HCT116 (cell line): ENCODE measurements around the gene DPH3. TPM values are rescaled to one million over a fixed set of nuclear protein-coding genes. Genes with fewer than 3 reads are reported as not detected.

Experiments used
- ATAC-seq: fragments of 200-7000 bp; cut with Tn5 transposase; 2 replicates; pipeline ENCODE4 v1.9.1; 2020; ENCODE audit warnings: mild to moderate bottlenecking, moderate library complexity
- BruUV-seq: library from RNA; stranded (reverse); fragments of 400-500 nt; replicated peaks from 2 replicates; lab custom pipeline; 2021; lab: Mats Ljungman, UMichigan
- CTCF ChIA-PET: fragments of 300-600 bp; sonication (Branson Sonifier 250); formaldehyde crosslinking; loops from one replicate; lab custom pipeline; 2021; ENCODE audit warnings: antibody characterized with exemption; lab: Charles Lee
- POLR2A ChIA-PET: fragments of 300-600, 350-600 bp; sonication (Branson Sonifier 250); formaldehyde crosslinking; loops from one replicate; lab custom pipeline; 2021; ENCODE audit warnings: antibody characterized with exemption; lab: Charles Lee
- RAD21 ChIA-PET, 2 experiments: fragments of 300-600 bp; sonication (Branson Sonifier 250); formaldehyde crosslinking; loops; one replicate each; lab custom pipeline; 2023; ENCODE audit warnings: low total read pairs in 2 of 2; ENCODE audit not compliant: uncharacterized antibody in 2 of 2, unreplicated experiment in 2 of 2, low non-redundant PET in 1 of 2; lab: Charles Lee
- DNase-seq: peaks from one replicate; pipeline ENCODE4 v3.0.0-alpha.2; 2010; ENCODE audit warnings: low read depth, low spot score
- H2AFZ ChIP-seq: fragments of 200-600 bp; shearing (Covaris generic), sonication (generic); 2 replicates; pipeline ENCODE4 v1.6.1; 2017; ENCODE audit warnings: low read depth, mixed run types, mixed read lengths, antibody characterized with exemption, low read length; ENCODE audit not compliant: poor library complexity, severe bottlenecking
- H3K27ac ChIP-seq: 2 replicates; pipeline ENCODE4 v1.5.1; 2012; ENCODE audit warnings: low read depth, low read length
- H3K27me3 ChIP-seq: fragments of 200-600 bp; sonication (generic); 2 replicates; pipeline ENCODE4 v1.6.1; 2016; ENCODE audit warnings: mixed run types, low read length, mixed read lengths; ENCODE audit not compliant: insufficient read depth
- H3K36me3 ChIP-seq, 2 experiments: fragments of 200-500 bp in 1 of 2; fragments of 200-600 bp in 1 of 2; sonication (Bioruptor generic) in 1 of 2; sonication (generic) in 1 of 2; 2 replicates each; pipeline versions ENCODE4 v1.5.1 to v1.6.1; 2014 to 2016; ENCODE audit warnings: low read length in 2 of 2, inconsistent platforms in 1 of 2, mixed read lengths in 1 of 2, mixed run types in 1 of 2; ENCODE audit not compliant: insufficient read depth in 2 of 2, control insufficient read depth in 1 of 2
- H3K4me1 ChIP-seq, 2 experiments: fragments of 200-600 bp in 1 of 2; sonication (generic) in 1 of 2; 2 replicates each; pipeline versions ENCODE4 v1.5.1 to v1.6.1; 2012 to 2017; ENCODE audit warnings: low read length in 2 of 2, inconsistent platforms in 1 of 2, mild to moderate bottlenecking in 1 of 2, mixed read lengths in 1 of 2, mixed run types in 1 of 2, moderate library complexity in 1 of 2; ENCODE audit not compliant: insufficient read depth in 2 of 2, control insufficient read depth in 1 of 2
- H3K4me2 ChIP-seq: fragments of 200-600 bp; sonication (generic); 2 replicates; pipeline ENCODE4 v1.6.1; 2017; ENCODE audit warnings: mixed run types, low read length, mixed read lengths
- H3K4me3 ChIP-seq, 2 experiments: fragments of 200-600 bp in 1 of 2; sonication (generic) in 1 of 2; replicated peaks in 1 of 2; 2 replicates each; pipeline ENCODE4 v1.5.1; 2011 to 2016; ENCODE audit warnings: low read length in 2 of 2, control low read depth in 1 of 2, low read depth in 1 of 2, mild to moderate bottlenecking in 1 of 2, mixed read lengths in 1 of 2, mixed run types in 1 of 2
- H3K79me2 ChIP-seq: fragments of 200-600 bp; sonication (generic); 2 replicates; pipeline ENCODE4 v1.6.1; 2017; ENCODE audit warnings: mild to moderate bottlenecking, mixed run types, low read length, moderate library complexity, mixed read lengths; ENCODE audit not compliant: insufficient read depth
- H3K9ac ChIP-seq: fragments of 200-600 bp; sonication (generic); 2 replicates; pipeline ENCODE4 v1.6.1; 2016; ENCODE audit warnings: low read length, mixed read lengths
- H3K9me2 ChIP-seq: fragments of 200-600 bp; sonication (generic), shearing (Covaris generic); 2 replicates; pipeline ENCODE4 v1.6.1; 2017; ENCODE audit warnings: mixed run types, mild to moderate bottlenecking, moderate library complexity; ENCODE audit not compliant: insufficient read depth
- H3K9me3 ChIP-seq, 2 experiments: fragments of 200-500 bp in 1 of 2; fragments of 200-600 bp in 1 of 2; sonication (Bioruptor generic) in 1 of 2; sonication (generic) in 1 of 2; 2 replicates each; pipeline ENCODE4 v1.6.1; 2014 to 2017; ENCODE audit warnings: low read length in 2 of 2, mixed read lengths in 2 of 2, inconsistent platforms in 1 of 2, low read depth in 1 of 2, mild to moderate bottlenecking in 1 of 2, mixed run types in 1 of 2, moderate library complexity in 1 of 2; ENCODE audit not compliant: control insufficient read depth in 1 of 2, insufficient read depth in 1 of 2
- H4K20me1 ChIP-seq: fragments of 200-600 bp; sonication (generic), shearing (Covaris generic); 2 replicates; pipeline ENCODE4 v1.6.1; 2017; ENCODE audit warnings: mixed run types, mild to moderate bottlenecking, moderate library complexity; ENCODE audit not compliant: insufficient read depth
- ATF3 ChIP-seq: IDR thresholded peaks from 2 replicates; pipeline ENCODE4 v1.6.1; 2012
- CTCF ChIP-seq, 3 experiments: fragments of 200-600 bp in 1 of 3; sonication (generic) in 1 of 3; IDR thresholded peaks in 2 of 3; conservative IDR thresholded peaks in 1 of 3; 2 replicates each; pipeline ENCODE4 v1.5.1; 2012 to 2017; ENCODE audit warnings: low read depth in 2 of 3, low read length in 2 of 3, antibody characterized with exemption in 1 of 3, borderline replicate concordance in 1 of 3, control low read depth in 1 of 3, mild to moderate bottlenecking in 1 of 3, mixed read lengths in 1 of 3, mixed run types in 1 of 3, moderate library complexity in 1 of 3; ENCODE audit not compliant: insufficient read depth in 1 of 3
- EZH2 ChIP-seq: fragments of 200-600 bp; sonication (generic); IDR thresholded peaks from 2 replicates; pipeline ENCODE4 v1.6.1; 2017; ENCODE audit warnings: antibody characterized with exemption, mixed run types
- EZH2phosphoT487 ChIP-seq: fragments of 200-600 bp; IDR thresholded peaks from 2 replicates; pipeline ENCODE4 v1.6.1; 2018; ENCODE audit warnings: antibody characterized with exemption, borderline replicate concordance
- FOSL1 ChIP-seq: IDR thresholded peaks from 2 replicates; pipeline ENCODE4 v1.6.1; 2012; ENCODE audit warnings: low read depth
- MAX ChIP-seq: IDR thresholded peaks from 2 replicates; pipeline ENCODE4 v1.6.1; 2012
- POLR2A ChIP-seq: IDR thresholded peaks from 2 replicates; pipeline ENCODE4 v1.7.0; 2011; ENCODE audit warnings: borderline replicate concordance; ENCODE audit not compliant: insufficient read depth, insufficient read length; ENCODE audit errors: extremely low read depth
- POLR2AphosphoS5 ChIP-seq: IDR thresholded peaks from 2 replicates; pipeline ENCODE4 v1.6.1; 2011; ENCODE audit warnings: mild to moderate bottlenecking, low read depth, low read length, moderate library complexity
- RAD21 ChIP-seq: IDR thresholded peaks from 2 replicates; pipeline ENCODE4 v1.6.1; 2012; ENCODE audit warnings: low read depth, mild to moderate bottlenecking
- REST ChIP-seq: IDR thresholded peaks from 2 replicates; pipeline ENCODE4 v1.6.1; 2012; ENCODE audit warnings: low read depth
- SIN3A ChIP-seq: IDR thresholded peaks from 2 replicates; pipeline ENCODE4 v1.6.1; 2012; ENCODE audit warnings: low read depth
- TCF7L2 ChIP-seq: IDR thresholded peaks from 2 replicates; pipeline ENCODE4 v1.7.0; 2011; ENCODE audit warnings: borderline replicate concordance, inconsistent platforms; ENCODE audit not compliant: insufficient read depth, insufficient read length; ENCODE audit errors: extremely low read depth
- ZBTB33 ChIP-seq: IDR thresholded peaks from 2 replicates; pipeline ENCODE4 v1.6.1; 2011; ENCODE audit warnings: mild to moderate bottlenecking, low read length, moderate library complexity; ENCODE audit not compliant: insufficient replicate concordance; ENCODE audit errors: extremely low read depth
- ZFX ChIP-seq: fragments of 450-650 bp; IDR thresholded peaks from 2 replicates; pipeline ENCODE4 v1.6.1; 2017
- ZNF274 ChIP-seq: fragments of 200-500 bp; sonication (Bioruptor generic); IDR thresholded peaks from 2 replicates; pipeline ENCODE4 v1.6.1; 2014; ENCODE audit warnings: mild to moderate bottlenecking, low read depth, low read length, inconsistent platforms
- intact Hi-C: fragments of 100-400 bp; cut with micrococcal nuclease; formaldehyde crosslinking; loops from 2 replicates; pipeline ENCODE4 v1.10.0; 2022
- total RNA-seq: library from RNA; stranded (reverse); gene quantifications from one replicate; pipeline ENCODE4 v1.2.1, GENCODE V29; 2021; ENCODE audit not compliant: unreplicated experiment

Gene DPH3
- total RNA-seq, 1 experiment from 2014 or later = 13.8 TPM

GRCh38 chr3:16241225-16241624, 23.5 kb downstream of the DPH3 start:
- CTCF ChIA-PET = no interaction called here
- intact Hi-C loops = no loop called here
- Histone ChIP-seq H3K79me2 (no peaks in the 10 kb centered on the region), H3K9ac (no peak overlapping the region), H3K9me3 (no peaks in the 10 kb centered on the region), H4K20me1 (no peaks in the 10 kb centered on the region), H3K4me2 (no peak overlapping the region), H3K36me3 (no peaks in the 10 kb centered on the region), H3K9me2 (no peaks in the 10 kb centered on the region), H3K4me3 (no peak overlapping the region), H3K27me3 (no peaks in the 10 kb centered on the region), H2AFZ (no peak overlapping the region), H3K27ac (no peak overlapping the region), H3K4me1 (peaks cover 0 to 16% of the 10 kb centered on the region in 2 experiments; a peak in 2 of 4 replicates)
- no peak for TF ChIP-seq ZBTB33
- TF ChIP-seq POLR2A = no peak
- TF ChIP-seq ZNF274 = no peak
- no peak for TF ChIP-seq RAD21
- TF ChIP-seq TCF7L2 = no peak
- TF ChIP-seq ZFX = no peak
- TF ChIP-seq EZH2 = no peak
- no peak for TF ChIP-seq REST
- TF ChIP-seq SIN3A = no peak
- no peak for TF ChIP-seq EZH2phosphoT487
- TF ChIP-seq ATF3 = no peak
- no peak for TF ChIP-seq CTCF (IDR thresholded peaks at IDR 0.05 in 2 of 3, conservative IDR thresholded peaks at IDR 0.05 in 1 of 3; ENCODE audit: borderline replicate concordance in 1 of 3, insufficient read depth in 1 of 3, low read depth in 2 of 3, low read length in 2 of 3)
- no peak for TF ChIP-seq MAX
- no peak for TF ChIP-seq POLR2AphosphoS5
- TF ChIP-seq FOSL1 = no peak
- ATAC-seq (no peak), DNase-seq (no peak)
- BruUV-seq = no TSS peak
- POLR2A ChIA-PET = no interaction called here
- RAD21 ChIA-PET = no interaction called here
